AG09319 (cell line): ENCODE results near the gene RAP1GDS1.

Source experiments
- DNase-seq: peaks from one replicate; pipeline ENCODE4 v3.0.0-alpha.2; 2010; ENCODE audit warnings: low read depth; ENCODE audit errors: extremely low read depth
- CTCF ChIP-seq: IDR thresholded peaks from 2 replicates; pipeline ENCODE4 v1.5.1; 2011; ENCODE audit warnings: low read depth, mild to moderate bottlenecking, inconsistent platforms, low read length, moderate library complexity

The RAP1GDS1 gene

GRCh38 chr4:98242063-98242462 is 19.1 kb upstream of the RAP1GDS1 start:
- no peak for TF ChIP-seq CTCF
- no peak for DNase-seq

- DNase-seq = no peak
- TF ChIP-seq CTCF = no peak
Measured at GRCh38 chr4:98242538-98242937, 18.6 kb upstream of the RAP1GDS1 start.

- no peak for TF ChIP-seq CTCF
Measured at GRCh38 chr4:98245226-98245625, 16.0 kb upstream of the RAP1GDS1 start.

GRCh38 chr4:98248934-98249333 is 12.2 kb upstream of the RAP1GDS1 start:
- DNase-seq = no peak
- no peak for TF ChIP-seq CTCF

More at GRCh38 chr4:98245226-98245625, 16.0 kb upstream of the RAP1GDS1 start:
- no peak for DNase-seq

- no peak for DNase-seq
- no peak for TF ChIP-seq CTCF
Measured at GRCh38 chr4:98249831-98250230, 11.4 kb upstream of the RAP1GDS1 start.

- DNase-seq = no peak
- no peak for TF ChIP-seq CTCF
Measured at GRCh38 chr4:98253499-98253898, 7.7 kb upstream of the RAP1GDS1 start.

GRCh38 chr4:98260047-98260578 is 1.1 kb upstream of the RAP1GDS1 start:
- TF ChIP-seq CTCF = no peak
- DNase-seq = no peak
